Vagina (tissue), 2 donors: ENCODE results near the gene LSM4. TPM values are rescaled to one million over a fixed set of nuclear protein-coding genes. Genes with fewer than 3 reads are reported as not detected.

Experiments
- DNase-seq, 2 donors: peaks; one replicate each; pipeline ENCODE4 v3.0.0-alpha.2; 2017; ENCODE audit errors: extremely low spot score in 2 of 2
- H3K27ac ChIP-seq: fragments of 200-600 bp; sonication (generic); one replicate; pipeline ENCODE4 v1.5.1; 2019
- H3K27me3 ChIP-seq: fragments of 200-600 bp; sonication (generic); one replicate; pipeline ENCODE4 v1.5.1; 2019
- H3K36me3 ChIP-seq, 2 donors: fragments of 200-600 bp; sonication (generic); one replicate each; pipeline ENCODE4 v1.5.1; 2017 to 2019
- H3K4me1 ChIP-seq: fragments of 200-600 bp; sonication (generic); one replicate; pipeline ENCODE4 v1.5.1; 2019
- H3K4me3 ChIP-seq, 2 donors: fragments of 200-600 bp; sonication (generic); 1 replicate in 1 of 2; 2 replicates in 1 of 2; pipeline ENCODE4 v1.5.1; 2016 to 2019
- H3K9me3 ChIP-seq: fragments of 200-600 bp; sonication (generic); one replicate; pipeline ENCODE4 v1.5.1; 2019
- POLR2A ChIP-seq, 2 donors: fragments of 450-650 bp; IDR thresholded peaks; one replicate each; pipeline ENCODE4 v1.6.1; 2017; ENCODE audit warnings: antibody characterized with exemption in 2 of 2, mild to moderate bottlenecking in 2 of 2, moderate library complexity in 2 of 2
- POLR2AphosphoS5 ChIP-seq, 2 donors: sonication (generic); formaldehyde crosslinking; IDR thresholded peaks; one replicate each; pipeline ENCODE4 v1.9.0; 2017; ENCODE audit warnings: antibody characterized with exemption in 2 of 2, mild to moderate bottlenecking in 2 of 2, low read depth in 1 of 2; ENCODE audit not compliant: insufficient read depth in 1 of 2
- intact Hi-C: fragments of 100-400 bp; cut with DNase I; formaldehyde crosslinking; loops from one replicate; pipeline ENCODE4 v1.15.1; 2023
- total RNA-seq: library from RNA; depleted of rRNA; stranded (reverse); fragments of >200 nt; gene quantifications from one replicate; pipeline ENCODE4 v1.2.3, GENCODE V29; 2016
- TF ChIP-seq, protein P1 (sequence below), 3 experiments: fragments of 450-650 bp in 2 of 3; fragments of 200-600 bp in 1 of 3; sonication (generic) in 1 of 3; IDR thresholded peaks; one replicate each; pipeline ENCODE4 v1.5.1; 2017 to 2019; ENCODE audit warnings: antibody characterized with exemption in 3 of 3, mild to moderate bottlenecking in 2 of 3, moderate library complexity in 2 of 3

LSM4 gene
- total RNA-seq, 1 donor from 2014 or later: 54.3 TPM

DNA sequence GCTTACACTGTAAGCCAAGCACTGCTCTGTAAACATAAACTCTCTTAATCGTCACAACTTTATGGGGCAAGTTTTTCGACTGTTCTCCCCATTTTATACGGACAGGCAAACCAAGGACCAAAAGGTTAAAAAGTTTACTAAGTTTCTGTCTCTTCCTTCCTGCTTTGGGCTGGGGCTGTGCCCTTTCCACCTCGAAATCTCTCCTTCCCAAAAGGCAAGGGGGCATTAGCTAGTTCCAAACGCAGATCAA, 43.7 kb downstream of the LSM4 start:
- H3K36me3 ChIP-seq: no peaks in the 10 kb centered on the region
- no peak for TF ChIP-seq POLR2AphosphoS5 (IDR thresholded peaks at IDR 0.05; ENCODE audit: insufficient read depth in 1 of 2, low read depth in 1 of 2)
- TF ChIP-seq, protein P1, sequence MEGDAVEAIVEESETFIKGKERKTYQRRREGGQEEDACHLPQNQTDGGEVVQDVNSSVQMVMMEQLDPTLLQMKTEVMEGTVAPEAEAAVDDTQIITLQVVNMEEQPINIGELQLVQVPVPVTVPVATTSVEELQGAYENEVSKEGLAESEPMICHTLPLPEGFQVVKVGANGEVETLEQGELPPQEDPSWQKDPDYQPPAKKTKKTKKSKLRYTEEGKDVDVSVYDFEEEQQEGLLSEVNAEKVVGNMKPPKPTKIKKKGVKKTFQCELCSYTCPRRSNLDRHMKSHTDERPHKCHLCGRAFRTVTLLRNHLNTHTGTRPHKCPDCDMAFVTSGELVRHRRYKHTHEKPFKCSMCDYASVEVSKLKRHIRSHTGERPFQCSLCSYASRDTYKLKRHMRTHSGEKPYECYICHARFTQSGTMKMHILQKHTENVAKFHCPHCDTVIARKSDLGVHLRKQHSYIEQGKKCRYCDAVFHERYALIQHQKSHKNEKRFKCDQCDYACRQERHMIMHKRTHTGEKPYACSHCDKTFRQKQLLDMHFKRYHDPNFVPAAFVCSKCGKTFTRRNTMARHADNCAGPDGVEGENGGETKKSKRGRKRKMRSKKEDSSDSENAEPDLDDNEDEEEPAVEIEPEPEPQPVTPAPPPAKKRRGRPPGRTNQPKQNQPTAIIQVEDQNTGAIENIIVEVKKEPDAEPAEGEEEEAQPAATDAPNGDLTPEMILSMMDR (IDR thresholded peaks at IDR 0.05): no peak
- no peak for TF ChIP-seq POLR2A (IDR thresholded peaks at IDR 0.05)
- H3K4me3 ChIP-seq: peak overlapping the region; percentile 83 to 100
- peak overlapping the region; percentile 100 for H3K27ac ChIP-seq
- intact Hi-C loops: loop anchor here (1.0 kb wide), 1 partner anchor 44 kb away; the partner anchor contains the start of gene LSM4
- peak in 1 of 2 donors; percentile 91 for DNase-seq
- H3K27me3 ChIP-seq: no peaks in the 10 kb centered on the region
- H3K4me1 ChIP-seq: peaks cover 53% of the 10 kb centered on the region
- H3K9me3 ChIP-seq: no peaks in the 10 kb centered on the region

DNA sequence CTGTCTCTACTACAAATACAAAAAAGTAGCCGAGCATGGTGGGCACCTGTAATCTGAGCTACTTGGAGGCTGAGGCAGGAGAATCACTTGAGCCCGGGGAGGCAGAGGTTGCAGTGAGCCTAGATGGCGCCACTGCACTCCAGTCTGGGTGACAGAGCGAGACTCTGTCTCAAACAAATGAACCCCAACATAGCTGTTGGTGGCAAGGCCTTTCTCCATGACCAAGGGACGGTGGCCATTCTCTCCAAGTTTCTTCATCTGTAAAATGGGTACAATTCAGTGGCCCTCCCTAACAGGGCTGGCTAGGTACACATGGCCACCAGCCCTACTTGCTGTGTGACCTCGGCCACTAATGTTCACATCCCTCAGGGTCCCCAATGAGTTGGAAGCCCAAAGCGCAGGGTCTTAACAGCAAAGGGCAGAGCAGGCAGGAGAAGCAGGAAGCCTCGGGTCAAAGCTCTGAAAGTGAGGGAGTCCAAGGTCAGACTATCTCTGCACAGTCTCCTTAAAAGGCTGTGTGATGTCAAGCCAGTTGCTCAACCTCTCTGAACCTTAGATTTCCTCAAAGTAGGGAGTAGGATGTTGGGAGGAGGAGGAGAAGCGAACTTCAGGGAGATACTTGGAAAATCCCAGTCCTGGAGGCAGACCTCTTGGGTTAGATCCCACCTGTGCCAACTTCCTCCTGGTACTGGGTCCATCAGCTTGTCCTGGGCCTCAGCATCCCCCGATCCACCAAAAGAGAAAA, 44.2 kb downstream of the LSM4 start:
- Histone ChIP-seq H3K4me3 (peak overlapping the region; percentile 83 to 100), H3K27me3 (no peaks in the 10 kb centered on the region), H3K9me3 (no peaks in the 10 kb centered on the region), H3K27ac (peak overlapping the region; percentile 100), H3K36me3 (no peaks in the 10 kb centered on the region), H3K4me1 (peaks cover 58% of the 10 kb centered on the region)
- no peak for DNase-seq
- intact Hi-C loops: loop anchor here (1.0 kb wide), 1 partner anchor 45 kb away; the partner anchor contains the start of gene LSM4
- peak in 1 of 2 donors; percentile 27 for TF ChIP-seq POLR2AphosphoS5 (IDR thresholded peaks at IDR 0.05; ENCODE audit: insufficient read depth in 1 of 2, low read depth in 1 of 2)
- no peak for TF ChIP-seq POLR2A (IDR thresholded peaks at IDR 0.05)

DNA sequence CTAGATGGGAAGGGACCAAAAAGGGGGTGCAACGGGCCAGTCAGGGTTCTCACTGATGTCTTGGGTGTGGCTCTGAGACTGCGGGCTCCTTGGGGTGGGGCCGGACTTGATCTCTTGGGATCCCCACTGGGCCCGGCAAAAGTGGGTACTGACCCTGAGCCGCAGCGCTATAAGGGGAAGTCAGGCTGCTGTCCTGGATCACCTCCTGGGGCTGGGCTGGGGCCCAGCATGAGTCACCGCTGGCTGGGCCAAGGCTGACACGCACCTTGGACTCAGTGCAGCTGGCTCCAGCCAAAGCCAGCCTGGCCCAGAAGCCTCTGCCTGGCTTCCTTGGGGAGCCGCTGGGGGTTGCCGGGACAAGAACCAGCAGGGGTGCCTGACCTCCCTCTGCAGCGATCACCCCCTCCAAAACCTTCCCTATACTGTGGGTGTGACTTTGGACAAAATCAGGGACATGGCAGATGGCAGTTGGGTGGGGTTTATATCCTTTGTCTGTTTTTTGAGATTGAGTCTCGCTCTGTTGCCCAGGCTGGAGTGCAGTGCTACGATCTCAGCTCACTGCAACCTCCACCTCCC, 48.0 kb downstream of the LSM4 start:
- DNase-seq: no peak
- Histone ChIP-seq H3K36me3 (no peaks in the 10 kb centered on the region), H3K4me3 (peak overlapping the region; percentile 9 to 32), H3K4me1 (peaks cover 47% of the 10 kb centered on the region), H3K27ac (peak overlapping the region; percentile 90), H3K9me3 (no peaks in the 10 kb centered on the region), H3K27me3 (no peaks in the 10 kb centered on the region)
- no peak for TF ChIP-seq POLR2A (IDR thresholded peaks at IDR 0.05)
- TF ChIP-seq POLR2AphosphoS5 (IDR thresholded peaks at IDR 0.05; ENCODE audit: insufficient read depth in 1 of 2, low read depth in 1 of 2): peak; percentile 89 to 95
- intact Hi-C loops: no loop called here

DNA sequence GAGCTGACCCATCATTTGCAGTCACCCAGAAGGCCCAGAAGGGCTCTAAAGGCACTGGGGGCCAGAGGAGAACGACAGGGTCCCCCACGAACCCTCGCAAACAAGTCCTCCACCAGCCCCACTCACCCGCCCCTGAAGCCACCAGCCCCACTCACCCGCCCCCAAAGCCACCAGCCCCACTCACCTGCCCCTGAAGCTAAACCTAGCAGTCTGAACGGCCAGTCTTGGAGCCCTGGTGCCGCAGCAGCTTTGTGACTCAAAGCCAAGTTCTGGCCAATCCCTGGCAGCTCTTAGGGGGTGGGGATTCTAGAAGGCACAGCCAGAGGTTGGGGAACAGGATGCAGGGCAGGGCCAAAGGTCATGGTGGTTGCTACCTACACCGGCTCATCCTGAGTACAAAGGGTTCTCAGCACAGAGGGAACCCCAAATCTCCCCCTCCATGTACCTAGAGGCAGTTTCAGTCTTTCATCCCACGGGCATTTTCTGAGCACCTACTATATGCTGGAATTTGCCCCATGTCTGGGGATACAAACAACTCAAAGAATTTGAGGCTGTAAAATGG, 48.6 kb downstream of the LSM4 start, which contains the start of gene IQCN:
Gene IQCN (minus strand): TSS at position 234 of the 562 bp plus-strand sequence. CDS start 4,974 bp downstream, outside the sequence.
- no peak for TF ChIP-seq POLR2A (IDR thresholded peaks at IDR 0.05)
- TF ChIP-seq POLR2AphosphoS5 (IDR thresholded peaks at IDR 0.05; ENCODE audit: insufficient read depth in 1 of 2, low read depth in 1 of 2): no peak
- TF ChIP-seq, protein P1 (IDR thresholded peaks at IDR 0.05): no peak
- Histone ChIP-seq H3K9me3 (no peaks in the 10 kb centered on the region), H3K4me1 (peaks cover 47% of the 10 kb centered on the region), H3K27me3 (no peaks in the 10 kb centered on the region), H3K36me3 (no peaks in the 10 kb centered on the region), H3K27ac (peak within 1 kb of the TSS; percentile 90), H3K4me3 (peak within 1 kb of the TSS; percentile 9 to 32)
- no peak for DNase-seq
- intact Hi-C loops: no loop called here

DNA sequence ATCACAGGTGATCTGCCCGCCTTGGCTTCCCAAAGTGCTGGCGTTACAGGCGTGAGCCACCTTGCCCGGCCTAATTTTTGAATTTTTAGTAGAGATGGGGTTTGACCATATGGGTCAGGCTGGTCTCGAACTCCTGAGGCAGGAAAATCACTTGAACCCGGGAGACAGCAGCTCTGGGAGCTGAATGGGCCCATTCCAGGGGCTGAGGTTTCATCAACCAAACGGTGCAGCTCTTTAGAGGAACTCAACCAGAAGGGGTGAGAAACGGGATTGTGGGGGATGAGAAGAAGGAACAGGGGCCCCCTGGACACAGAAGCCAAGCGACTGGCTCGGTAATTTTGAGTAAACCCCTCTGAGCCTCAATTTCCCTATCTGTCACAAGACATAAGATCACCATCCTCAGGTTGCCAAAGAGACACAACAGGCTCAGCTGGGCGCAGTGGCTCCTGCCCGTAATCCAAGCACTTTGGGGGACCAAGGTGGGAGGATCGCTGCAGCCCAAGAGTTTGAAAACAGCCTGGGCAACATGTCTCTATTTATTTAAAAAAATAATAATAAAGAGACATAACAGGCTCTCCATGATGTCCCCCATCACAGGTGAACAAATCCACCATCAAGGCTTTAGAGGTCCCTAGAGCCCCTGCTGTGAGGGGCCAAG, 49.2 kb downstream of the LSM4 start:
- TF ChIP-seq, protein P1 (IDR thresholded peaks at IDR 0.05): no peak
- TF ChIP-seq POLR2AphosphoS5 (IDR thresholded peaks at IDR 0.05; ENCODE audit: insufficient read depth in 1 of 2, low read depth in 1 of 2) (no peak), POLR2A (IDR thresholded peaks at IDR 0.05) (no peak)
- no peak overlapping the region for H3K4me3 ChIP-seq
- intact Hi-C loops: no loop called here
- DNase-seq: no peak
- H3K4me1 ChIP-seq: peaks cover 41% of the 10 kb centered on the region
- H3K9me3 ChIP-seq: no peaks in the 10 kb centered on the region
- no peaks in the 10 kb centered on the region for H3K27me3 ChIP-seq
- no peaks in the 10 kb centered on the region for H3K36me3 ChIP-seq
- peak overlapping the region; percentile 90 for H3K27ac ChIP-seq
